Activated naive CD8-positive, alpha-beta T cell treated with anti-CD3 and anti-CD28 coated beads for 36 hours (primary cell): ENCODE measurements around the gene ADNP2. TPM values are rescaled to one million over a fixed set of nuclear protein-coding genes. Genes with fewer than 3 reads are reported as not detected.

ENCODE experiments used
- DNase-seq: peaks from one replicate; pipeline ENCODE4 v3.0.0; 2021
- H3K27ac Mint-ChIP-seq: one replicate; pipeline ENCODE4 v1.8.0; 2022; ENCODE audit warnings: mild to moderate bottlenecking, moderate library complexity, mixed read lengths
- H3K27me3 Mint-ChIP-seq: one replicate; pipeline ENCODE4 v1.8.0; 2022; ENCODE audit warnings: mild to moderate bottlenecking, mixed read lengths
- H3K36me3 Mint-ChIP-seq: one replicate; pipeline ENCODE4 v1.8.0; 2021; ENCODE audit warnings: mild to moderate bottlenecking, mixed read lengths
- H3K4me1 Mint-ChIP-seq: one replicate; pipeline ENCODE4 v1.8.0; 2021; ENCODE audit warnings: mixed read lengths
- H3K4me3 Mint-ChIP-seq: one replicate; pipeline ENCODE4 v1.8.0; 2022; ENCODE audit warnings: mild to moderate bottlenecking, moderate library complexity, mixed read lengths
- H3K9me3 Mint-ChIP-seq: one replicate; pipeline ENCODE4 v1.8.0; 2022; ENCODE audit warnings: mixed read lengths
- total RNA-seq, 2 experiments: library from RNA; stranded (reverse); gene quantifications; one replicate each; pipeline ENCODE4 v1.2.3, GENCODE V29; 2021

Gene ADNP2
- total RNA-seq, 2 experiments from 2014 or later, result 34.7 to 34.8 TPM

DNA sequence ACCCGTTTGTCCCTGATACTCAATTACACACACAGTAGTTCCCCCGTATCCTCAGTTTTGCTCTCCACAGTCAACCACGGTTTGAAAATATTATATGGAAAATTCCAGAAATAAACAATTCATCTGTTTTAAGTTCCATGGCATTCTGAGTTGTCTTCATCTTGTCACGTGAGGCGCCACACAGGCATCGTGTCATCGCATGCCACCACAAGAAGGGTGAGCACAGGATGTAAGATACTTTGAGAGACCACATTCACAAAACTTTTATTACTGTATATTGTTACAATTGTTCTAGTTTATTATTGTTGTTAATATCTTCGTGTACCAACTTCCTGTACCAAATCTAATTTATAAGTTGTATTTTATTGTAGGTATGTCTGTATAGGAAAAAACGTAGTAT lies 17.7 kb downstream of the ADNP2 start:
- peaks cover 5% of the 10 kb centered on the region for H3K9me3 Mint-ChIP-seq
- peaks cover 60% of the 10 kb centered on the region for H3K36me3 Mint-ChIP-seq
- H3K27me3 Mint-ChIP-seq, result no peaks in the 10 kb centered on the region
- no peak for DNase-seq
- peaks cover 42% of the 10 kb centered on the region for H3K4me1 Mint-ChIP-seq
- H3K4me3 Mint-ChIP-seq, result peak overlapping the region; percentile 42
- H3K27ac Mint-ChIP-seq, result no peak overlapping the region

DNA sequence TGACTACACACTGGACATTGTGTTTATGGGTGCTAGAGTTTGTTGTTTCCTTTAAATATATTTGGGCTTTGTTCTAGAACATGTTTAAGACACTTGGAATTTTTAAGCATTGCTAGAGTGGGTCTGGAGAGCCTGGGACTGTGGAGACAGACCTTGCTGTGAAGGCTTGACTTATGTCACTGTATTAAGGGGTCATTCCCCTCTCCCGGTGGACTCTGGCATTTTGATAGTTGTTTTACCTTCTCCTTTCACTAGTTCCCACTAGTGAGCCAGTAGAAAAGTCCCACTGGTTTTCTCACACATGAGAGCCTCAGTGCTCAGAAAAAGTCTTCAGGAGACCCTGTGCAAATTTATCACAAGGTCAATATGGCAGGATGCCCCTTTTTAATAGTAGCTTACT lies 18.6 kb downstream of the ADNP2 start:
- Mint-ChIP-seq H3K27me3 (no peaks in the 10 kb centered on the region), H3K36me3 (peaks cover 58% of the 10 kb centered on the region), H3K9me3 (peaks cover 5% of the 10 kb centered on the region), H3K4me1 (peaks cover 45% of the 10 kb centered on the region), H3K27ac (no peak overlapping the region), H3K4me3 (no peak overlapping the region)
- DNase-seq, result no peak

GRCh38 chr18:80129672-80130367 lies 20.8 kb downstream of the ADNP2 start:
- H3K36me3 Mint-ChIP-seq, result peaks cover 53% of the 10 kb centered on the region
- peaks cover 5% of the 10 kb centered on the region for H3K9me3 Mint-ChIP-seq
- no peak for DNase-seq
- H3K27ac Mint-ChIP-seq, result no peak overlapping the region
- H3K27me3 Mint-ChIP-seq, result no peaks in the 10 kb centered on the region
- peaks cover 44% of the 10 kb centered on the region for H3K4me1 Mint-ChIP-seq
- no peak overlapping the region for H3K4me3 Mint-ChIP-seq

- H3K27me3 Mint-ChIP-seq, result no peaks in the 10 kb centered on the region
- H3K9me3 Mint-ChIP-seq, result peaks cover 5% of the 10 kb centered on the region
- H3K27ac Mint-ChIP-seq, result no peak overlapping the region
- H3K36me3 Mint-ChIP-seq, result peaks cover 55% of the 10 kb centered on the region
- peaks cover 44% of the 10 kb centered on the region for H3K4me1 Mint-ChIP-seq
- no peak overlapping the region for H3K4me3 Mint-ChIP-seq
- DNase-seq, result no peak
Observed at GRCh38 chr18:80130555-80130954, 21.5 kb downstream of the ADNP2 start.

DNA sequence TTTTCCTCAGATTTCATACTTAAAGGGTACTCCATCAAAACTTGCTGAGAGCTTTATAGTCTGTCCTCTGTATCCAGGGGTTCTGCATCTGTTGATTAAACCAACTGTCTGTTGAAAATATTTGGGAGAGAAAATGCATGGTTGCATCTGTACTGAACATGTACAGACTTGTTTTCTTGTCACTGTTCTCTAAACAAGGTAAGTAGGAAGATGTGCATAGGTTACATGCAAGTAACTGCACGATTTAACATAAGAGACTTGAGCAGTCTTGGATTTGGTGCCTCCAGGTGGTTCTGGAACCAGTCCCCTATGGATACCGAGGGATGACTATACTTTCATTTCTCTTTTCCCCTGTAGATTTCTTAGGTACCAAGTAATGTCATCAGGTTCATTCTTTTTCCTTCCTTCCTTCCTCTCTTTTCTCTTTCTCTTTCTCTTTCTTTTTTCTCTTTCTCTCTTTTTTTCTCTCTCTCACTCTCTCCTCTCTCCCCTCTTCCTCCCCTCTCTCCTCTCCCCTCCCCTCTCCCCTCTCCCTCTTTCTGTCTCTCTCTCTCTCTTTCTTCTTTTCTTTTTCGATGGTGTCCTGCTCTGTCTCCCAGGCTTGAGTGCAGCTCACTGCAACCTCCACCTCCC lies 23.2 kb downstream of the ADNP2 start:
- no peak for DNase-seq
- Mint-ChIP-seq H3K4me1 (peaks cover 36% of the 10 kb centered on the region), H3K4me3 (no peak overlapping the region), H3K27me3 (no peaks in the 10 kb centered on the region), H3K36me3 (peaks cover 56% of the 10 kb centered on the region), H3K9me3 (peaks cover 2% of the 10 kb centered on the region), H3K27ac (no peak overlapping the region)

- Mint-ChIP-seq H3K27me3 (no peaks in the 10 kb centered on the region), H3K27ac (no peak overlapping the region)
- DNase-seq, result no peak
Observed at GRCh38 chr18:80133124-80133523, 24.1 kb downstream of the ADNP2 start.

GRCh38 chr18:80135136-80135535 lies 26.1 kb downstream of the ADNP2 start:
- peaks cover 19% of the 10 kb centered on the region for H3K4me1 Mint-ChIP-seq
- no peak for DNase-seq
- no peaks in the 10 kb centered on the region for H3K9me3 Mint-ChIP-seq
- no peak overlapping the region for H3K4me3 Mint-ChIP-seq
- H3K27me3 Mint-ChIP-seq, result no peaks in the 10 kb centered on the region
- H3K27ac Mint-ChIP-seq, result no peak overlapping the region
- peaks cover 48% of the 10 kb centered on the region for H3K36me3 Mint-ChIP-seq

More at GRCh38 chr18:80133124-80133523, 24.1 kb downstream of the ADNP2 start:
- Mint-ChIP-seq H3K9me3 (no peaks in the 10 kb centered on the region), H3K4me3 (no peak overlapping the region), H3K4me1 (peaks cover 30% of the 10 kb centered on the region), H3K36me3 (peaks cover 51% of the 10 kb centered on the region)

- H3K27me3 Mint-ChIP-seq, result no peaks in the 10 kb centered on the region
- H3K4me1 Mint-ChIP-seq, result peaks cover 9% of the 10 kb centered on the region
- no peak overlapping the region for H3K4me3 Mint-ChIP-seq
- no peak overlapping the region for H3K27ac Mint-ChIP-seq
- no peaks in the 10 kb centered on the region for H3K9me3 Mint-ChIP-seq
- H3K36me3 Mint-ChIP-seq, result peaks cover 44% of the 10 kb centered on the region
- DNase-seq, result no peak
Observed at GRCh38 chr18:80136679-80137078, 27.6 kb downstream of the ADNP2 start.

DNA sequence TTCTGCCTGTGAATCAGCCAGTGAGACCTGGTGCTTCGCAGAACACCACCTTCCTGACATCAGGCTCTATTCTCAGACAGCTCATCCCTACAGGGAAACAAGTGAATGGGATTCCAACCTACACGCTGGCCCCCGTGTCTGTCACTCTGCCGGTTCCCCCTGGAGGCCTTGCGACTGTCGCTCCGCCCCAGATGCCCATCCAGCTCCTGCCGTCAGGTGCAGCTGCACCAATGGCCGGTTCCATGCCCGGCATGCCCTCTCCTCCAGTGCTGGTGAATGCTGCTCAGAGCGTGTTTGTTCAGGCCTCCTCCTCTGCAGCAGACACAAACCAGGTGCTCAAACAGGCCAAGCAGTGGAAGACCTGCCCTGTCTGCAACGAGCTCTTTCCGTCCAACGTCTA lies 28.1 kb downstream of the ADNP2 start:
- Mint-ChIP-seq H3K27me3 (no peaks in the 10 kb centered on the region), H3K9me3 (no peaks in the 10 kb centered on the region), H3K27ac (no peak overlapping the region), H3K36me3 (peaks cover 41% of the 10 kb centered on the region), H3K4me1 (peaks cover 5% of the 10 kb centered on the region), H3K4me3 (no peak overlapping the region)
- no peak for DNase-seq

DNA sequence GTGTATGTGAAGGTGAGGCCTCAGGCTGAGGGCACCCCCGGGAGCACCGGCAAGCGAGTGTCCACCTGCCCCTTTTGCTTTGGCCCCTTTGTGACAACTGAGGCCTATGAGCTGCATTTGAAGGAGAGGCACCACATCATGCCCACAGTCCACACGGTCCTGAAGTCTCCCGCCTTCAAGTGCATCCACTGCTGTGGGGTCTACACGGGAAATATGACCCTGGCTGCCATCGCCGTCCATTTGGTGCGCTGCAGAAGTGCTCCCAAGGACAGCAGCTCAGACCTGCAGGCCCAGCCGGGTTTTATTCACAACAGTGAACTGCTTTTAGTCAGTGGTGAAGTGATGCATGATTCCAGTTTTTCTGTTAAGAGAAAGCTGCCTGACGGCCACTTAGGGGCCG lies 28.9 kb downstream of the ADNP2 start:
- no peak overlapping the region for H3K4me3 Mint-ChIP-seq
- DNase-seq, result no peak
- no peaks in the 10 kb centered on the region for H3K27me3 Mint-ChIP-seq
- H3K27ac Mint-ChIP-seq, result no peak overlapping the region
- peaks cover 35% of the 10 kb centered on the region for H3K36me3 Mint-ChIP-seq
- no peaks in the 10 kb centered on the region for H3K9me3 Mint-ChIP-seq
- H3K4me1 Mint-ChIP-seq, result no peaks in the 10 kb centered on the region

GRCh38 chr18:80140455-80140985 lies 31.5 kb downstream of the ADNP2 start:
- DNase-seq, result no peak
- Mint-ChIP-seq H3K27ac (no peak overlapping the region), H3K4me1 (no peaks in the 10 kb centered on the region), H3K4me3 (no peak overlapping the region), H3K36me3 (peaks cover 26% of the 10 kb centered on the region), H3K27me3 (no peaks in the 10 kb centered on the region), H3K9me3 (no peaks in the 10 kb centered on the region)

DNA sequence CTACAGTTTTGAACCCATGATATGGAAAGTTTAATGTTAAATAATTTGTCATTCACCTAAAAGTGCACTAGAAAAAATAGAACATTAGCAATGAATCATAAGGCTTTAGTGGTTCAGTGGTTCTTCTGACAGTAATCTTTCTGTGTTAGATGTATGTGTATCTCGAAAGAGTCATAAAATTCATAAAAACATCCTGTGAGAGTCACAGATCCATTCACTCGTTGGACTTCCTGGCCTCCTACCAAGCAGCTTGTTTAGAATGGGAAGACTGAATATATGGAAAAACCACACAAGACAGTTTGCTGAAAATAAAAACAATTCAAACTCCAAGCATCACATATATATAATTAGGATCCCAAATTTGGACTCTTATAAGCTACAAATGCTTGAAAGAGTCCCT lies 34.8 kb downstream of the ADNP2 start:
- Mint-ChIP-seq H3K4me1 (peaks cover 10% of the 10 kb centered on the region), H3K4me3 (no peak overlapping the region), H3K36me3 (peaks cover 11% of the 10 kb centered on the region), H3K27ac (no peak overlapping the region), H3K27me3 (peaks cover 7% of the 10 kb centered on the region), H3K9me3 (no peaks in the 10 kb centered on the region)
- DNase-seq, result no peak

GRCh38 chr18:80145196-80145804 lies 36.2 kb downstream of the ADNP2 start:
- H3K27ac Mint-ChIP-seq, result no peak overlapping the region
- peaks cover 12% of the 10 kb centered on the region for H3K27me3 Mint-ChIP-seq
- H3K36me3 Mint-ChIP-seq, result peaks cover 14% of the 10 kb centered on the region
- peaks cover 10% of the 10 kb centered on the region for H3K4me1 Mint-ChIP-seq
- no peaks in the 10 kb centered on the region for H3K9me3 Mint-ChIP-seq
- H3K4me3 Mint-ChIP-seq, result no peak overlapping the region
- no peak for DNase-seq

- Mint-ChIP-seq H3K36me3 (peaks cover 10% of the 10 kb centered on the region), H3K27ac (peak overlapping the region; percentile 38), H3K4me3 (peak overlapping the region; percentile 81), H3K9me3 (no peaks in the 10 kb centered on the region), H3K4me1 (peaks cover 10% of the 10 kb centered on the region), H3K27me3 (peaks cover 12% of the 10 kb centered on the region)
- DNase-seq, result no peak
Observed at GRCh38 chr18:80147037-80147417, 38.0 kb downstream of the ADNP2 start.
